Astrocyte of the spinal cord (primary cell): ENCODE measurements around the gene CD72.

Source experiments
- DNase-seq: peaks from one replicate; pipeline ENCODE4 v3.0.0; 2011; ENCODE audit warnings: low read depth, low spot score
- H3K4me3 ChIP-seq: 2 replicates; pipeline ENCODE4 v1.5.1; 2011; ENCODE audit warnings: low read depth, mild to moderate bottlenecking, low read length, moderate library complexity
- in situ Hi-C: cut with HindIII; loops from 2 replicates; pipeline ENCODE4 v1.10.0; 2017; ENCODE audit warnings: low sequenced_read_pairs
- TF ChIP-seq, protein P1 (sequence below): IDR thresholded peaks from 2 replicates; pipeline ENCODE4 v1.5.1; 2012; ENCODE audit warnings: low read depth, mild to moderate bottlenecking, low read length, inconsistent platforms

Gene CD72

DNA sequence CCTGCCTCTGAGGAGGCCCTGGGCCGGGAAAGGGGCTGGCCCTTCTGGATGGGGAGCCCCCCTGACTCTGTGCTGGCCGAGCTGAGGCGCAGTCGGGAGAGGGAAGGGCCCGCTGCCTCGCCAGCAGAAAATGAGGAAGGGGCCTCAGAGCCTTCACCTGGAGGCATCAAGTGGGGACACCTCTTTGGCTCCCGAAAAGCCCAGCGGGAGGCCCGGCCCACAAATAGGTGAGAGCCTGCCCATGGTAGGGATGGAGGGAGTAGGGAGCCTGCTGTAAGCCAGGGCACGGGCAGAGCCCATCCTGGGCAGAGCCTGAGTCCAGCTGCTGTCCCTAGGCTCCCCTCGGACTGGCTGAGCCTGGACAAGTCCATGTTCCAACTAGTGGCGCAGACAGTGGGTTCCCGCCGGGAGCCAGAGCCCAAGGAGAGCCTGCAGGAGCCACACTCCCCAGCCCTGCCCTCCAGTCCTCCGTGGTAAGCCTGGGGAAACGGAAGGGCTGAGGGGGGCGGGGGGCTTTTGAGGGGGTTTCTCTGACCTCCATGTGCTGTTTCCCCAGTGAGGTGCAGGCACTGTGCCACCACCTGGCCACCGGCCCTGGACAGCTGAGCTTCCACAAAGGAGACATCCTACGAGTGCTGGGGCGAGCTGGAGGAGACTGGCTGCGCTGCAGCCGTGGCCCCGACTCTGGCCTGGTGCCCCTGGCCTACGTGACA lies 57.4 kb downstream of the CD72 start:
- no peak for DNase-seq
- no peak overlapping the region for H3K4me3 ChIP-seq
- TF ChIP-seq, protein P1, sequence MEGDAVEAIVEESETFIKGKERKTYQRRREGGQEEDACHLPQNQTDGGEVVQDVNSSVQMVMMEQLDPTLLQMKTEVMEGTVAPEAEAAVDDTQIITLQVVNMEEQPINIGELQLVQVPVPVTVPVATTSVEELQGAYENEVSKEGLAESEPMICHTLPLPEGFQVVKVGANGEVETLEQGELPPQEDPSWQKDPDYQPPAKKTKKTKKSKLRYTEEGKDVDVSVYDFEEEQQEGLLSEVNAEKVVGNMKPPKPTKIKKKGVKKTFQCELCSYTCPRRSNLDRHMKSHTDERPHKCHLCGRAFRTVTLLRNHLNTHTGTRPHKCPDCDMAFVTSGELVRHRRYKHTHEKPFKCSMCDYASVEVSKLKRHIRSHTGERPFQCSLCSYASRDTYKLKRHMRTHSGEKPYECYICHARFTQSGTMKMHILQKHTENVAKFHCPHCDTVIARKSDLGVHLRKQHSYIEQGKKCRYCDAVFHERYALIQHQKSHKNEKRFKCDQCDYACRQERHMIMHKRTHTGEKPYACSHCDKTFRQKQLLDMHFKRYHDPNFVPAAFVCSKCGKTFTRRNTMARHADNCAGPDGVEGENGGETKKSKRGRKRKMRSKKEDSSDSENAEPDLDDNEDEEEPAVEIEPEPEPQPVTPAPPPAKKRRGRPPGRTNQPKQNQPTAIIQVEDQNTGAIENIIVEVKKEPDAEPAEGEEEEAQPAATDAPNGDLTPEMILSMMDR = no peak
- in situ Hi-C loops = no loop called here
